Measurements from ENCODE around the gene CDR2.
"Not testable (repeated sequence)": the region's sequence is repeated elsewhere in the genome, so short reads cannot be mapped to it uniquely, and the experiment has no call there.

The CDR2 gene

GRCh38 chr16:22307838-22308237 lies 66.6 kb downstream of the CDR2 start:
- no peak for DNase-seq (ENCODE audit: low read depth)

- DNase-seq (ENCODE audit: low read depth): no peak
Observed at GRCh38 chr16:22306788-22307187, 67.6 kb downstream of the CDR2 start.

- DNase-seq (ENCODE audit: low read depth): no peak
Observed at GRCh38 chr16:22304411-22304810, 70.0 kb downstream of the CDR2 start.

GRCh38 chr16:22302776-22303363 lies 71.5 kb downstream of the CDR2 start:
- DNase-seq (ENCODE audit: low read depth): no peak

- DNase-seq (ENCODE audit: low read depth): not testable (repeated sequence)
Observed at GRCh38 chr16:22301423-22301822, 73.0 kb downstream of the CDR2 start.

- DNase-seq (ENCODE audit: low read depth): peak; percentile 63
Observed at GRCh38 chr16:22300427-22301071, 73.9 kb downstream of the CDR2 start.

- DNase-seq (ENCODE audit: low read depth): no peak
Observed at GRCh38 chr16:22299036-22299435, 75.4 kb downstream of the CDR2 start.

- peak; percentile 92 for DNase-seq (ENCODE audit: low read depth)
Observed at GRCh38 chr16:22297871-22298733, 76.3 kb downstream of the CDR2 start.

- peak; percentile 97 for DNase-seq (ENCODE audit: low read depth)
Observed at GRCh38 chr16:22297114-22297870, 77.1 kb downstream of the CDR2 start, which contains the start of gene POLR3E. Gene POLR3E (plus strand): TSS chr16:22297409. CDS start chr16:22302969, 5,560 bp downstream.

GRCh38 chr16:22296225-22297113 lies 78.0 kb downstream of the CDR2 start:
- DNase-seq (ENCODE audit: low read depth): no peak
